Activated naive CD4-positive, alpha-beta T cell treated with anti-CD3 and anti-CD28 coated beads, Interleukin-2, amount 50 U/mL, for 16 hours (primary cell): ENCODE data around the gene PIP4K2C.
"Not testable (repeated sequence)": the region's sequence is repeated elsewhere in the genome, so short reads cannot be mapped to it uniquely, and the experiment has no call there.

ENCODE experiments used
- DNase-seq: peaks from one replicate; pipeline ENCODE4 v3.0.0-alpha.2; 2020

Gene PIP4K2C

DNA sequence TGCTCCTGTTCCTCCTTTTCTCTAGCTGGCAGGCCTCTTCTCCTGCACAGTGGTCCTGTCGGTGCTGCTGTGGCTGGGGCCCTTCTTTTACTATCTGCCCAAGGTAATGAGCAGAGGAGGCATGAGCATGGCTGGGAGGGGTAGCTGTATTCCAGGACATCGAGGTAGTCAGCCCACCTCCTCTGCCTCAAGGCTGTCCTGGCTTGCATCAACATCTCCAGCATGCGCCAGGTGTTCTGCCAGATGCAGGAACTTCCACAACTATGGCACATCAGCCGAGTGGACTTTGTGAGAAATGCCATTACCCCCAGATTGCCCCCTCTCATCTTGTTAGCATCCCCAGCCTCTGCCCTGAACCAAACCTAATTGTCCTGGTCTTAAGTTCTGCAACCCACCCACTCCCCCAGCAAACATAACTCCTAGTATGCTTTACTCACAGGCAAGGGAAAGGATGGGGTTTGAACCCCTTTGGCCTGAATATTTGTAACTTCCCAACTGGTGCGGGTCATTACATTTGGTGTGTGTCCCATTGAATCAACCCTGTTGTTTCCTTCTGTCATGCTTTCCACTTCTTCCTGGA is 32.9 kb downstream of the PIP4K2C start:
- DNase-seq = no peak

DNA sequence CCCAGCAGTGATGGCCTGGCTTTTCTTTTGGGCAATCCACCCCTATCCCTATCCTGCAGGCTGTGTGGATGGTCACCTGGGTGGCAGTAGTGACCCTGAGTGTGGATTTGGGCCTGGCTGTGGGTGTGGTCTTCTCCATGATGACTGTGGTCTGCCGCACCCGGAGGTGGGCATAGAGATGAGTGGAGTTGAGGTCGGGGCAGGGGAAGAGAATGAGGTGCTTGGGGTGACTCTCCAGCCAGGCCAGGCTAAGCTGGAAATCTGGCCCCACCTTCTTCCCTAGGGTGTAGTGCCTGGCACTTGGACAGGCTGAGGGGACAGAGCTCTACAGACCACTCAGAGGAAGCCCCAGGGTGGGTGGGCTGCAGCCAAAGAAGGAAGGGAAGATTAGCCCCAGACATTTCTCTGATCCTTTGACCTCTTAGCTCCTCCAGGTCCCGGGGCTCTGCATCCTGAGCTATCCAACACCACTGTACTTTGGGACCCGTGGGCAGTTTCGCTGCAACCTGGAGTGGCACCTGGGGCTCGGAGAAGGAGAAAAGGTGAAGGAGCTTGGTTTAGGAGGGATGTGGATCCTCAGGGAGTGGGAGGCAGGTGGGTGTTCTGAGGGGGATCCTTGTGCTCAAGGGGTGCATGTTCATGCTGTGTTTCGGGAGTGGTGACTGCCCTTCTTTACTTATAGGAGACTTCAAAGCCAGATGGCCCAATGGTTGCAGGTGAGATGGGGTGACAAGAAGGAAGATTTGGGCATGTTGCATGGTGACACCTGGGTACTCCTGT is 33.6 kb downstream of the PIP4K2C start:
- no peak for DNase-seq

DNA sequence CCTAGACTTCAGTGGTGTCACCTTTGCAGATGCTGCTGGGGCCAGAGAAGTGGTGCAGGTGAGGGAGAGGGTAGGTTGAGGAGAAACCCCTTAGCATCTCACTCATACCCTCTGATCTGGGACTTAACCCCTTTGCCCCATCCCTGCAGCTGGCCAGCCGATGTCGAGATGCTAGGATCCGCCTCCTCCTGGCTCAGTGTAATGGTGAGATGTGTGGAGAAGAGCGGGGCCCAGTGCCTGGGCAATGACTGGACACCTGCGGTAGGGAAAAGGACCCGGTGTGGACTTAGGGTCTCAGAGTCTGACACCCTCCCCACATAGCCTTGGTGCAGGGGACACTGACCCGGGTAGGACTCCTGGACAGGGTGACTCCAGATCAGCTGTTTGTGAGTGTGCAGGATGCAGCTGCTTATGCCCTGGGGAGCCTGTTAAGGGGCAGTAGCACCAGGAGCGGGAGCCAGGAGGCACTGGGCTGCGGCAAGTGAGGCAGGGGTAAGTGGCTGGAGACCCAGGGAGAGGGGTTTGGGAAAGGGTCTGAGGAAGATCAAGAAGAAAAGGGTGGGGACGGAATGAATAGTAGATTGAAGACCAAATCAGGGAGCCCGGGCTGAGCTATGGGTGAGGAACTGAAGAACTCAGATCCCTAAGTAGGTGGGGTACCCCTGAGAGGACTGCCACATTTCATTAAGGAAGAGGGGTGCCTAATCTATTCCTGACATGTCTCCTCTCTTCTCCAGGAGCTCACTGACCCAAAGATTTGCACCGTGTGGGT is 34.5 kb downstream of the PIP4K2C start:
- DNase-seq = no peak

DNA sequence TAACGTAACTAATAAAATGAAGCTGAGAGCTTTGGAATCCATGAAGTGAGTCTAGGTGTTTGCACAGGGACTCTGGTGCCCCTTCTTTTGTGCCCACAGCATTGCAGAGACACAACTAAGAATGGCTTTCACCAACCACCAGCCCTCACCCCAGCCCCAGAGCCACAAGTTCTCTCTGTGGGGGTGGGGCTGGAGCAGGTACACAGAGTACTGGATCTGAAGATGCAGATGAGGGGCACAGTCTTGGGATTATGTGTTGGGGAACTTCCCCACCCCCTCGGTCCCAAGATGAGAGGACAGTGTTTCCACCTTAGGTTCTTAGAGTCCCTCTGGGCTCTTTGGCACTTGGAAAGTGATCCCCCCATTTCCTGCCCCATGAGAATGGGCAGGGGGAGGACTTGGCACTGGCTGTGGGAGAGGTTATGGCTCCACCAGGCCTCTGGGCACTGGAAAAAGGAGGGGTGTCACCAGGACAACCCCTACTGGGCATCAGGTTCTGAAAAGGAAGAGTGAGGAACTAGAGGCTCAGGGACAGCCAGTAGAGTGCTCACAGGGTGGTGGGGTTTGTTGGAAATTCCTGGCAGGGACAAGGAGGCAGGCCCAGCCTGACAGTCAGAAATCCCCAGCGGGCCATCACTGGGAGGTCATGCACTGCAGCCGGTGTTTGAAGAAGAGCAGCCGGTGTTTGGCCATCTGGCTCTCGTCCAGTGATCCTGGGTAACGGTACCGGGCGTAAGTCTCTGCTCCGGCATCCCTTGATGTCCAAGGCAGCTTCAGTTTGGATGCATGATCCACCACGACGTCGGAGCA is 35.3 kb downstream of the PIP4K2C start:
- no peak for DNase-seq

DNA sequence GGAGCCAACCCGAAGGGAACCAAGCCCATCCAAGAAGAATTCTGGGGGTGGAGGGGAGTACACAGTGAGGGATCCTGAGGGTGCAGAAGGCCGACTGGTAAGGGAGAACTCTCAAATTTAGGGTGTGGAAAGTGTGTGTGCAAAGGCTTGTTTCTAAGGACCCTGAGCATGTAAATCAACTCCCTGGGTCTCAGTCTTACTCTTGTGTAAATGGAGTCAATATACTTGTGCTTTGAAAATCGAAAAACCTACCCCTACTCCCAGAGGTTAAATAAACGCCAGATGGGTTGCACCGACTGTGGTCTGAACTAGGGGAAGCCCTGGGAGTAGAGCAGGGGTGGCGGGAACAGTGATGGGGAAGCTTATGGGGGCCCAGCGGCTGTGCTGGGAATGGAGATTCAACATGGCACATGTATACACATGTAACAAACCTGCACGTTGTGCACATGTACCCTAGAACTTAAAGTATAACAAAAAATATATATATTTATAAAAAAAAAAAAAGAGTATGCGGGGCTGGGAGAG is 36.0 kb downstream of the PIP4K2C start:
- DNase-seq = no peak

DNA sequence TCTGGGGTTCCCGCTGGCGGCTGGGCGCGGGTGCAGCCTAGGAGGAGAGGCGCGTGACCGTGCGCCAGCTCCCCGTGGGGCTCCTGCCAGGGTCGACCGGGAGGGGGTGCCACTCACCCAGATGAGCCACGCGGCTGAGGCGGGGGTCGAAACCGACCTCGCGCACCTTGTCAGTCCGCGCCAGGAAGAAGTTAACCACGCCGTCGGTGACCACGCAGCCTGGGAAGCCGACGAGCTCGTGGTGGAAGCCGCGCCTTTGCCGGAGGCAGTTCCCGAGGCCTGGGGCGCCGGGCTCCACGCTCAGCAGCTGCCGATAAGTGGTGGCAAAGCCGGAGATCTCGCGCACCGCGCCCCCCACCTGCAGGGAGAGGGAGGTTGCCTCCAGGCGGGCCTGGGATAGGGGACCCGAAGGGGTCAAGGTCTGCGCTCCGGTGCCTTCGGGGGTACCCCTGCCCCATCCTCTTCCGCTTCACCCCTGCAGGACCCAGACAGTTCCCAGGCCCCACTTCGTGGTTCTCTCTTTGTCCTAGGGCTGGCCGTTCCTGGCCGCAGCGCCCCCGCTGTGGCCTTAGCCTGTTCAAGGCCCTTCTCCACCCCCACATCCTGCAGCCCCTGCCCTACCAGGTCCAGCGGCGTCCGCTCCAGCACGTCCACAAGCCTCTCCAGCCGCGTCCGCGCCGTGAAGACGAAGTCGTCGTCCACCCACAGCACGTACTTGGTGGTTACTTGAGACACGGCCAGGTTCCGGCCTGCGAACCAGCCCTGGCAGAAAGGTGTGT is 36.7 kb downstream of the PIP4K2C start:
- DNase-seq = peak; percentile 38

DNA sequence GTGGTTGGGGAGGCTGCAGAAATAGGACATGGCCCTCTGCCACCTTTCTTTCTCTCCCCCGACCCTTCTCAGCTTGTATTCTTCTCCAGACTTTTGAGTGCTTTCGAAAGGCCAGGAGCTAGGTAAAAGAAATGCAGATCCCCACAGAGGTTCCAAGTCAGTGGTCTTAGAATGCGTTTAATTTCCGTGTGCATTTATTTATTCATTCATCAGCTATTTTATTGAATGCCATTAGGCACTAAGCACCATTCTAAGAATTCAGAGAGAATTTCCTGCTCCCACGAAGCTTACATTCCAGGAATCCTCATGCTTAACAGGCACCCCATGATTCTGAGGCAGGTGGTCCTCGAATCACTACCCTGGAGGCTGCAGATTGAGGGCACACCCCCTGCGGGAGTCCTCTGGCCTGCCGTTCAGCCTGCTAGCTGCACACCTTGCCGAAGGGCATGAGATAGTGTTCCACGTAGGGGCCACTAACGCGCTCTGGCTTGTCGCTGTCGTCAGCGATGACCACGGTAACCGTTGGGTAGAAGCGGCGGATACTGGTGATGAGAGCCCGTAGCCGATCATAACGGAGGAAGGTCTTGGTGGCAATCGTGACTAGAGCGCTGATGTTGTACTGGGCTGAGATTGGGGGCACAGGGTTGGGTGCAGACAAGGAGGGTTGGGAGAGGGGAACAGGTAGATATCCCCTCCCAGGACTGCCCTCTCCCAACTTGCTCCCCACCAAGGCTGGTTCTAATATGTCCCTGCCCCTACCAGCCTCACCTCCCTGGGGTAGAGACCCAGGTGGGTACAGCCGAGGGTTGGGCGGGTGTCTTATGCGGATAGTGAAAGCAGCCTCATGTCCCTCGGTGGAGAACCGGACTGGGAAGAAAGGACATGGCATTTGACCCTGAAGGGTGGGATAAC is 37.5 kb downstream of the PIP4K2C start:
- no peak for DNase-seq

DNA sequence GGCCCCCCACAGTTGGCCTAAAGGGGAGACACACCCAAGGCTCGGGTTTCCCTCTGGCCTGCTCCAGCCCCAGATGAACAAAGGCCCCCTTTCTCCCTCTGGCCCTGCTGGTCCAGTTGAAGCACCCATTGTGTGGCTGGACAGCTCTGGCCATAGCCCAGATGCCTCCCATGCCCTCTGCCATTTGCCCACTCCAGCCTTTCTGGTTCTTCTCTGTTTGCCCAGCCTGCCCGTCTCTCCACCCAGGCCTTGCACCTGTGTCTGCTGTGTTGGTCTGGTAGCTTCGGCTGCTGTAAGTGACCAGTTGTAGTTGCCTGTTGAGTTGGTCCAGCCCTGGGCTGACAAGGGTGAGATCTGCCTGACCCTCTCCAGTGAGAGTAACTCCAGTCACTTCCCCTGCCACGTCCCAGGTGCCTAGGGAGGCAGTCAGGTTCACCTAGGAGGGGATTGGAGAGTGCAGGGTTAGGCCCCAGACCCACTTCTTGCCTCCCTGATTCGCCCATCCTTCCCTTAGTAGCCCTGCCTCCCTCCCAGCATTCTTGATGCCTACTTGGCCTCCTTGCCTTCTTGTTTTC is 39.0 kb downstream of the PIP4K2C start:
- DNase-seq = no peak

DNA sequence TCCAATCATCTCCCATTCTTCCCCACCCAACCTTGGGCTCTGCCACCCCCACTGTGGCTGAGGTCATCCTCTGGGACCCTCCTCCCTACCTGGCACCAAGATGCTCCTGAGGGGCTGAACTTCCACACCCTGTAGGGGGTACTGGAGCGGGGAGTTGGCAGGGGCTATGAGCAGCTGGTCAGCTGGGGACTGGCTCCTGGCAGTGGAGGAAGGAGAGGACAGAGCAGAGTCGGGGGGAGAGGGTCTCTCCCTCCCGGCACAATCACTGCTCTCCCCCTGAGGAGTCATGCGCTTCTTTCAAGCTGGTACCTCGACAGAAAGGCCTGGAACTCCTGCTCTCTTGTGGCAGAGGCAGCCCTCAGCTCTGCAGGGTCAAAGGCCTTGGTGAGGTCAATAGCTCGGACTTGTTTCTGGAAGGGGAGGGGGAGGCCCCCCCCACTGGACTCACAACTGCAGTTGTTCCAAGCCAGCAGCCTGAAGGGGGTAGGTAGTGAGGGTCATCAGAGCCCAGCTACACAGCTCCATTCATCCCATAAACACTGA is 40.0 kb downstream of the PIP4K2C start:
- no peak for DNase-seq

DNA sequence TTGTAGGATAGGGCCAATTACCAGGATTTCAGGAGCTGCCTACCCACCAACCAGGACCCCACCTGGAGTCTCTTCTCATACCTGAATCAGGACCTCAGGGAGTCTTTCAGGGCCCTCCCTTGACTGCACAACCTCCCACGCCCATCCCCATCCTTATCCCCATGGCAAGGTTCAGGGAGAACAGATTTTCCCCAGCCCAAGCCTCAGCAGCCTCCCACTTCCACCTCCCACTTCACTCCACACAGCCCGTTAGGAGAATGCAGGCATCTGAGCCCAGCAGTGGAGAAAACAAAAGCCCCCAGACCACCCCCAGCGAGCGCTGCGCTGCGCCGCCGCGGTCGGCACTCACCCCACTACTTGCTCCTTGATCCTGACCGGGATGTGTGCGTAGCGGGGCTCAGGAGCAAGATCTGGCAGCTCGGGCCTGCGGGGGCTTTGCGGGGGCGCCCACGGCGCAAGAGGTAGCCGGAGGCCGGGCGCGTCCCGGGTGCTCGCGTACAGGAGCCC is 40.6 kb downstream of the PIP4K2C start:
- DNase-seq = no peak

DNA sequence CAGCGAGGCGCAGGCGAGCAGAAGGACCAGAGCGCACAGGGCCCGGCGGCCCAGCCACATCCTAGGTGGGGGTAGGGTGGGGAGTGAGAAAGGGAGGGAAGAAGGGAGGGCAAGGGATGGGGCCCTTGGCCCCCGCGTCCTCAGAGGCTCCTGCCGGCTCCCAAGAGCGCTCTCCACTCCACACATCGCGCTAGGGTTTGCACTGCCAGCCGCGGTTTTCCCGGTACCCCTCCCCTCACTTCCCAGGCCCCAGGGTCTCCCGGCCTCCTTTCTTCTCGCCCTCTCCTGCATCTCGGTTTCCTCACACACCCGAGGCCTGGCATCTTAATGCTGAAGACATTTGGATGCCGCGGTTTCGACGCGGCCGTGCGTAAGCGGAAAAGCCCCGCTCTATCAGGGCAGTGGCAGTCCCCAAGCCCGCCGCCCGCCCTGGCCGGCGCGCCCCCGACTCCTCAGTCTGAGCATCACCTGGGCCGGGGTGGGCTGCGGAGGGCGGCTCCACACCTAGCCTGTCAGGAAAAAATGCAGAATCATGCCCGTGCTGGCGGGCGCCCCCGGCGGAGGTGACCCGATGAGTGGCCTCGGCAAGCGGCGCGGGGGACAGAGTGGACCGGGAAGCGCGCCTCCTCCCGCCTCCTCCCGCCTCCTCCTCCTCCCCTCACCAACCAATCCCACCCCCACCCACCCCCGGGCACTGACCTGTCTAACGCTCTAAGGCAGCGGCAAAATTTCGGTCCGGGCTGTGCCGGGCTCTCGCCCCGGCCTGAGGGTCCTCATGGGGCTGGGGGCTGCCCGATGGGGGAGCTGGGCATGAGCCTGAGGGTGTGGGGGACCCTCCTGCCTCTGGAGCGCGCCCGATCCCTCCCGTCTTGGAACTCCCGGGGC is 41.3 kb downstream of the PIP4K2C start:
- DNase-seq = peak; percentile 36

DNA sequence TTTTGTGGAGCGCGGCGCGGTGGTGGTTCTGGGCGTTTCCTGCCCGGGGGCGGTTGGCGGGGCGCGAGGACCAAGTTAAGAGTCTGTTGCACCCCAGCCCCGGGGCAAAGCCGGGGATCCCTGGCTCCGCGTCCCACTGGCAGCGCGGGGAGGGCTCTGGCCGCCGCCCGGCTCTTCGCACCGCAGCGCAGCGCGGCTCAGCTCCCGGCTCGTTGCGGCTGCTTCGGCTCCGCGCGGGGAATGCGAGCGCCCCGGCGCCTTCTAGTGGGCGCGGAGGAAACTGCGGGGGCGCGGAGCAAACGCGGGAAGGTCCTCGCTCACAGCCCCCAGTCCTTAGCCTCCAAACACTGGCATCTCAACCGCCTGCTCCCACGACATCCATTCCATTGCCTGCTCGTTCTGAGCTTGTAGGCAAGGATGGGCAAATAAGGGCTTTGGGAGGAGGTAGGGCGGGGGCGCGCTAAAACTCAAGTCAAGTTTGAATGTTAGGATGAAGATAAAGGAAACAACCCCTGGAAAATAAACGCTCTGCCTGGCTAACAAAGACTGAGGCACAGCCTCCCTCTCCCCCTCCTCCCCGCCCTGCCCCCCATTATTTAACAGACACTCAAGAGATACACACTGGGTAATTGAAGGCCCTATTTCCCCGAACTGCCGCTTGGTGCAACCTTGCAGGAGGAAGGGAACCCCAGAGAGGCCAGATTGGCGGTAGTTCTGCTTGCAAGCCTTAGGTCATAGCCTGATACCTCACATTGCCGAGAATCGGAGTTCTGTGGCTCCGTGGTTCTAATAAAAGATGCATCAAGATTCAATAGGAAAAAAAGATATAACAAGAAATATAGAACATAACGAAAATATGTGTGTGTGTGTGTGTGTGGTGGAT is 42.2 kb downstream of the PIP4K2C start, which contains the start of gene B4GALNT1:
B4GALNT1 (minus strand) TSS at position 244 of the 883 bp plus-strand sequence. CDS start 1,069 bp downstream, outside the sequence.
- DNase-seq = peak; percentile 75

DNA sequence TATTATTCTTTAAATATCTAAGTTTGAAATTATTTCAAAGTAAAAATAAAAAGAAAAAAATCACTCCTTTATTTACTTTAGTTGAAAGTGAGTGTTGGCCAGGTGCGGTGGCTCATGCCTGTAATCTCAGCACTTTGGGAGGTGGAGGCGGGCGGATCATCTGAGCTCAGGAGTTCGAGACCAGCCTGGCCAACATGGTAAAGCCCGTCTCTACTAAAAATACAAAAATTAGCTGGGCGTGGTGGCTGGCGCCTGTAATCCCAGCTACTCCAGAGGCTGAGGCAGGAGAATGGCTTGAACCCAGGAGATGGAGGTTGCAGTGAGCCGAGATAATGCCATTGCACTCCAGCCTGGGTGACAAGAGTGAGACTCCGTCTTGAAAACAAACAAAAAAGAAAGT is 45.7 kb downstream of the PIP4K2C start:
- not testable (repeated sequence) for DNase-seq

DNA sequence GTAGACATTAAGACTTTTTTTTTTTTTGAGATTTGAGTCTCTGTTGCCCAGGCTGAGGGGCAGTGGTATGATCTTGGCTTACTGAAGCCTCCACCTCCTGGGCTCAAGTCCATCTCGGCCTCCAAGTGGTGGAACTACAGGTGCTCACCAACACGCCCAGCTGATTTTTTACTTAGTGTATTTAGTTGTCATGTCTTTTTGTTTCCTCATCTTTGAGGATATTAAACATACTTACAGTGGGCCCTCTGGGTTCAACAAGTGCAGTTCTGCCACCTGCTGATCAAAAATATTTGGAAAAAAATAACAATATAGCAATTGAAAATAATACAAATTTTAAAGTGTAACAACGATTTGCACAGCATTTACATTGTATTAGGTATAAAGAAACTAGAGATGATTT is 46.4 kb downstream of the PIP4K2C start:
- no peak for DNase-seq

DNA sequence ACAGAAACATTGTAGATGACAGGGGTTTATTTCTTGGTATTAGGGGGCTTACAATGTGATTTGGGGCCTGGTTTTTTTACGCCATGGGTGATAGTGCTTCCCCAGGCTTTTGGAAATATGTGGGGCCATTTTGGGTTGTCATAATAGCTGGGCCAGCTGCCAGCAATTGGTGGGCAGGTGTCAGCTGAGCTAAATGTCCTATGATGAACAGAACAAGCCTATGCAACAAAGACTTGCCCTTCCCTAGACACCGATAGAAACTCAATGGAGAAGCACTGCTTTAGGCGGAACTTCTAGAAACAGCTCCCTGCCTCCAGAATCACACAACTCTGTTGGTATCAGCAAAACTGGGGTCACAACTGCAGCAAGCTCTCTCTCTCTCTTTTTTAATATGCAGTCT is 47.1 kb downstream of the PIP4K2C start:
- DNase-seq = no peak

DNA sequence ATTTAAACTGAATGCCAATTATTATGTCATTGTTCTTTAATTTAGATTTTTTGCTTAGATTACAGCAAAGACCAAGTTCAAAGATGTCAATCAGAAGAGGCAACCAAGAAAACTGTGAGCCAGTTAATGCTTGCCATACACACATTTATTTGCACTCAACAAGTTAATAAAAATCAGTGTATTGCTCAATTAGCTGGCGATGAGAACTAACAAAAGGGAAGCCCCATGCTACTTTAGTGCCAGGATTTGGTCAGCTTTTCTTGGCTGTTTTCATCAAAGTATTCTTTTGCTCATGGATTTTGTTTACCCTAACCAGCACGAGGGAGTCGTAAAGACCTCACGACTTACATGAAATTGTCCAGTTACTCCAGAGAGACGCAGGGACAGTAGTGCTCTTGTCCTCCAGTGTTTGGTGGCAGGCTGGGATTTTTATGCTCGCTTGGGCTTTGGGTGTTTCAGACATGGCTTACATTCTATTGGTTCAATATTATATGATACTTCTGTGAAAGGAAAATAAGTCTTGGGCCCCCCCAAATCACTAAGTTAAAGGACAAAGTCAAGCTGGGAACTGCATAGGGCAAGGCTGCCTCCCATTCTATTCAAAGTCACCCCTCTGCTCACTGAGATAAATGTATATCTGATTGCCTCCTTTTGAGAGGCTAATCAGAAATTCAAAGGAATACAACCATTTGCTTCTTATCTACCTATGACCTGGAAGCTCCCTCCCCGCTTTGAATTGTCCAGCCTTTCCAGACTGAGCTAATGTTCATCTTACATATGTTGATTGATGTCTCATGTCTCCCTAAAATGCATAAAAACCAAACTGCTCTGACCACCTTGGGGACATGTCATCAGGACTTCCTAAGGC is 49.4 kb downstream of the PIP4K2C start:
- no peak for DNase-seq
